ENCODE data around the gene OPCML. TPM values are rescaled to one million over a fixed set of nuclear protein-coding genes. Genes with fewer than 3 reads are reported as not detected.

Gene OPCML
- total RNA-seq, 1 donor from 2014 or later, result 2.7 TPM

DNA sequence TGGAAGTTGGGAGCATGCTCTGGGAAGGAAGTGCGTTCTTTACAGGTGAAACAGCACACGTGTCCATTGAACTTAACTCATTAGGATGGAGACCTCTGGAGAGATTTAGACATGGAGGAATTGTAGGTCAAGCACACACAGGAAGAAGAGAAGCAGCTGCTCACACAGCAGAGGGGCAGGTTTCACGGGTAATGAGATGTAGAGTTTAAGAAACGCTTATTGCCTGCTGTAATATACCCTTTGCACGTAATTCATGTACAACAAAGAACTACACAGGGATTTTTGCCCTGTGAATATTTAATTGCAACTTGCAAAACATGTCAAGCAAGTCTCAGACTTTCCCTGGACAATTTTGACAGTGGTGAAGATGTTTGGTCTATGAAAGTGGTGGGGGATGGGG is 508.0 kb downstream of the OPCML start:
- peaks cover 1% of the 10 kb centered on the region for H3K36me3 Mint-ChIP-seq (ENCODE audit: low read depth)
- peaks cover 14% of the 10 kb centered on the region for H3K27me3 Mint-ChIP-seq (ENCODE audit: low read depth)
- peaks cover 7% of the 10 kb centered on the region for H3K9me3 Mint-ChIP-seq (ENCODE audit: low read depth)
- H3K4me3 Mint-ChIP-seq (ENCODE audit: unreplicated experiment), result no peak overlapping the region
- H3K27ac Mint-ChIP-seq (ENCODE audit: unreplicated experiment), result no peak overlapping the region
- DNase-seq (ENCODE audit: low spot score), result no peak
- TF ChIP-seq, protein P1, sequence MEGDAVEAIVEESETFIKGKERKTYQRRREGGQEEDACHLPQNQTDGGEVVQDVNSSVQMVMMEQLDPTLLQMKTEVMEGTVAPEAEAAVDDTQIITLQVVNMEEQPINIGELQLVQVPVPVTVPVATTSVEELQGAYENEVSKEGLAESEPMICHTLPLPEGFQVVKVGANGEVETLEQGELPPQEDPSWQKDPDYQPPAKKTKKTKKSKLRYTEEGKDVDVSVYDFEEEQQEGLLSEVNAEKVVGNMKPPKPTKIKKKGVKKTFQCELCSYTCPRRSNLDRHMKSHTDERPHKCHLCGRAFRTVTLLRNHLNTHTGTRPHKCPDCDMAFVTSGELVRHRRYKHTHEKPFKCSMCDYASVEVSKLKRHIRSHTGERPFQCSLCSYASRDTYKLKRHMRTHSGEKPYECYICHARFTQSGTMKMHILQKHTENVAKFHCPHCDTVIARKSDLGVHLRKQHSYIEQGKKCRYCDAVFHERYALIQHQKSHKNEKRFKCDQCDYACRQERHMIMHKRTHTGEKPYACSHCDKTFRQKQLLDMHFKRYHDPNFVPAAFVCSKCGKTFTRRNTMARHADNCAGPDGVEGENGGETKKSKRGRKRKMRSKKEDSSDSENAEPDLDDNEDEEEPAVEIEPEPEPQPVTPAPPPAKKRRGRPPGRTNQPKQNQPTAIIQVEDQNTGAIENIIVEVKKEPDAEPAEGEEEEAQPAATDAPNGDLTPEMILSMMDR (IDR thresholded peaks at IDR 0.05), result no peak
- H3K4me1 Mint-ChIP-seq (ENCODE audit: low read depth), result peaks cover 10% of the 10 kb centered on the region

DNA sequence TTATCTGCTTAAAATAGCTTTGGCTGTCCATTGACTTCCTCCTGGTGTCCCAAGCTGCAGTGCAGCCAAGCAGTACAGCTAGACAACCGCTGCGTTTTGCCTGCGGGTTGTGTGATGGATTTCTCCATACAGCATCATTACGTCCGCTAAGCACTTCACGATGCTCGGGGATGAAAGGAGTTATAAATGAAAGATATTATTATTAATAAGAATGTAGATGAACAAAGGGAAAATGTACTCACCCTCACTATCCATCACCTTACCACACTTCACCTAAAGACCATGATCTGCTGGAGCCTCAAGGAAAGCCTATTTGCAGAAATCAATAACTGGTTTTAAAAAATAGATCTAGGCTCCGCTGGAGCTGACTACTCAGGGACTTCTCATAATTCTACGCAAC is 509.1 kb downstream of the OPCML start:
- H3K4me3 Mint-ChIP-seq (ENCODE audit: unreplicated experiment), result no peak overlapping the region
- no peak overlapping the region for H3K27ac Mint-ChIP-seq (ENCODE audit: unreplicated experiment)
- DNase-seq (ENCODE audit: low spot score), result no peak
- TF ChIP-seq, protein P1 (IDR thresholded peaks at IDR 0.05), result no peak
- no peaks in the 10 kb centered on the region for H3K9me3 Mint-ChIP-seq (ENCODE audit: low read depth)
- peaks cover 5% of the 10 kb centered on the region for H3K4me1 Mint-ChIP-seq (ENCODE audit: low read depth)
- H3K36me3 Mint-ChIP-seq (ENCODE audit: low read depth), result no peaks in the 10 kb centered on the region
- H3K27me3 Mint-ChIP-seq (ENCODE audit: low read depth), result peaks cover 21% of the 10 kb centered on the region

DNA sequence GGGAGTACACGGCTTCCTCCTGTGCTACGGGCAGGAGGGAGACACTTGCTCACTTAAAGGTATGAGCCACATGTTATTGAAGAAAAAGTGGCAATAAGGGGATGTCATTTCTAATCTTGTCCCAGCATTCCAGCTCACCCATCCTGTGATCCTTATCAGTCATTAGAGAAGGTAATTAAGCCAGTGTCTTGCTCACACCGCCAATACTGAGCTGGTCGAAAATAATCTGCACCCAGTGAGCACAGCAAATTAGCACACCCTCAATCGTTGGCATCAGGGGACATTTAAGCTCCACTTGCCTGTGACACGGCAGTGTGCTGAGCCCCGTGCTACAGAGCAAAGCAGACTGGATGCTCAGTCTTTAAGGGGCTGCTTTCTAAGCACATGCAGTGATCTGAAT is 510.7 kb downstream of the OPCML start:
- no peak for DNase-seq (ENCODE audit: low spot score)
- H3K36me3 Mint-ChIP-seq (ENCODE audit: low read depth), result no peaks in the 10 kb centered on the region
- no peaks in the 10 kb centered on the region for H3K9me3 Mint-ChIP-seq (ENCODE audit: low read depth)
- no peak overlapping the region for H3K27ac Mint-ChIP-seq (ENCODE audit: unreplicated experiment)
- peaks cover 5% of the 10 kb centered on the region for H3K4me1 Mint-ChIP-seq (ENCODE audit: low read depth)
- peaks cover 23% of the 10 kb centered on the region for H3K27me3 Mint-ChIP-seq (ENCODE audit: low read depth)
- TF ChIP-seq, protein P1 (IDR thresholded peaks at IDR 0.05), result no peak
- no peak overlapping the region for H3K4me3 Mint-ChIP-seq (ENCODE audit: unreplicated experiment)

DNA sequence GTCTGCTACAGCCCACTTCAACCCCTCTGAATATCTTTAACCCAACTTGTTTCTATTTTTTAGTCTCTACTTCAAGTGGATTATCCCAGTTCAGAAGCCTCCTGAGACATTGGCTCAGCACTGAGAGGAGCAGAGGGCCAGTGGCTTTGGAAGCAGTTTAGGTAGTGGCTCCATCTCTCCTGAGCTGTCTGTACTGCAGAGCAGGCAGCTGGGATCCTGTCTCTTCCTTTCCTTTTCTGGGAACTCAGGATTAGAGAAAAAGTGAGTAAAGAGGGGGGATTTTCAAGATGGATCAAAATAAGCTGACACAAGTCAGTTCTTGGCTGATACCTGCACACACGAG is 512.0 kb downstream of the OPCML start:
- TF ChIP-seq, protein P1 (IDR thresholded peaks at IDR 0.05), result no peak
- no peak for DNase-seq (ENCODE audit: low spot score)
- peaks cover 26% of the 10 kb centered on the region for H3K27me3 Mint-ChIP-seq (ENCODE audit: low read depth)
- no peak overlapping the region for H3K4me3 Mint-ChIP-seq (ENCODE audit: unreplicated experiment)
- H3K9me3 Mint-ChIP-seq (ENCODE audit: low read depth), result no peaks in the 10 kb centered on the region
- peaks cover 2% of the 10 kb centered on the region for H3K36me3 Mint-ChIP-seq (ENCODE audit: low read depth)
- H3K4me1 Mint-ChIP-seq (ENCODE audit: low read depth), result peaks cover 5% of the 10 kb centered on the region
- H3K27ac Mint-ChIP-seq (ENCODE audit: unreplicated experiment), result no peak overlapping the region

DNA sequence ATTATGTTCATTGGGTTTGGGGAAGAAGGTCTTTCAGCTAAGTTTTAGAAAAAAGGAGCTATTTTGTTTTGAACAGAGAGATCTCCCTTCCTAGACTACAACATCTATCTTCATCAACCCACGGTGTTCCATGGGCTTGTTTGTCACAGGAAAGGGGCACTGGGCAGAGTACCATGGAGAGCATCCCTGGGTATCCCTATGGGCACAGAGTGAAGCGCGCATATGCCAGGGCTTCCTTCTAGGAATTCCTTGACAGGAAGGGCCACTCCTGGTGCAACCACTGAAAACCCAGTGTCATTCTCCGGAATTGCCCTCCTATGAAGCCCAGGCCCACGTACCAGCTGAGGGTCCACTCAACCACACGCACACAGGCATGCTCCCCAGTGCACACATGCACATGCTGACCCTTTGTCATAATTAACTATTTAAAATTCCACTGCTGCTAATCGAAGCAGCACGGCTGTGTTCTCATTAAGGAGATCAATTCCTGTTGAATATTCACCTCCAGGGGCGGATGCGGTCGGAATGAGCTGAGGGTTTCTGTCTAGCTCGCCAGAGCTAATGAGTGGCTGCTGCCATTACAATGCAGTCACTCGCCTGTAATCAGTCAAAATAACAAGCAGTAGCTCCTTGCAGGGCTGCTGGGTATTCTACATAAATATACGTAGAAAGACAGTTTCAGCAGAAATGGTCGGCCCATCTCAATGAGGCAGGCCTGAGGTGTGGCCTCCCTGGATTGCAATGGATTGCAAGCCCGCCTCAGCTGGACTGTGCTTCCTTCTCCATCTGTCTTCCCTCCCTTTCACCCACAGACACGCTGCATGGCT is 512.5 kb downstream of the OPCML start:
- H3K36me3 Mint-ChIP-seq (ENCODE audit: low read depth), result peaks cover 2% of the 10 kb centered on the region
- no peaks in the 10 kb centered on the region for H3K9me3 Mint-ChIP-seq (ENCODE audit: low read depth)
- TF ChIP-seq, protein P1 (IDR thresholded peaks at IDR 0.05), result no peak
- no peak for DNase-seq (ENCODE audit: low spot score)
- peaks cover 5% of the 10 kb centered on the region for H3K4me1 Mint-ChIP-seq (ENCODE audit: low read depth)
- H3K27me3 Mint-ChIP-seq (ENCODE audit: low read depth), result peaks cover 28% of the 10 kb centered on the region
- no peak overlapping the region for H3K27ac Mint-ChIP-seq (ENCODE audit: unreplicated experiment)
- H3K4me3 Mint-ChIP-seq (ENCODE audit: unreplicated experiment), result no peak overlapping the region
